HUES48 (cell line): ENCODE measurements around the gene TDP1.
"Not testable (repeated sequence)": the region's sequence is repeated elsewhere in the genome, so short reads cannot be mapped to it uniquely, and the experiment has no call there.

Experiments
- H3K27ac ChIP-seq: one replicate; pipeline ENCODE4 v1.7.0; 2013; ENCODE audit warnings: low read depth, low read length, inconsistent platforms
- H3K27me3 ChIP-seq: 2 replicates; pipeline ENCODE4 v1.6.1; 2013; ENCODE audit warnings: mild to moderate bottlenecking, low read length; ENCODE audit not compliant: control insufficient read depth, insufficient read depth
- H3K36me3 ChIP-seq: 2 replicates; pipeline ENCODE4 v1.6.1; 2013; ENCODE audit warnings: low read length; ENCODE audit not compliant: control insufficient read depth, insufficient read depth
- H3K4me1 ChIP-seq: 2 replicates; pipeline ENCODE4 v1.6.1; 2013; ENCODE audit warnings: mild to moderate bottlenecking, low read length; ENCODE audit not compliant: control insufficient read depth, insufficient read depth
- H3K4me3 ChIP-seq: 2 replicates; pipeline ENCODE4 v1.5.1; 2013; ENCODE audit warnings: mild to moderate bottlenecking, low read depth, low read length
- H3K9ac ChIP-seq: 2 replicates; pipeline ENCODE4 v1.6.1; 2013; ENCODE audit warnings: mild to moderate bottlenecking, low read depth, low read length, moderate library complexity
- H3K9me3 ChIP-seq: 2 replicates; pipeline ENCODE4 v1.6.1; 2013; ENCODE audit warnings: low read length; ENCODE audit not compliant: control insufficient read depth, insufficient read depth

Gene TDP1

GRCh38 chr14:90026608-90027007 is 70.9 kb downstream of the TDP1 start:
- not testable (repeated sequence) for H3K4me3 ChIP-seq, H3K9me3 ChIP-seq, H3K4me1 ChIP-seq, H3K27me3 ChIP-seq, H3K27ac ChIP-seq, H3K9ac ChIP-seq
- peaks cover 58% of the 10 kb centered on the region for H3K36me3 ChIP-seq

DNA sequence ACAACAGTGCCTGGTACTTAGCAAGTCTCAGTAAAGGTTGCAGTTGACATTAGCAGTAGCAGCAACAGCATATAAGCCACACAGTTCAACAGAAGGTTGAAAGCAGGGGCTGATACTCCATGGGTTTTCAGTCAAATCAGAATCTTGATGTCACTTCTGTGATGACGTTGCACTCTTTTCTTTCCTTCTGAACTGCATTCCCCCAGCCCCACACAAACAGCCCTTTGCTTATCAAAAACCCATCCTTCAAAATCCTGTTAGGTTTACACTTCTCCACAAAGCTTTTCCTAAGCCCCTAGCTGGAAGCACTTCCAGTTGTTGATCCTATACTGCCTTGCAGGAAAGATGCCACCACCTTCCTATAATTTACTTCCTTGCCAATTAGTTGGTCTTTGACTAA is 72.1 kb downstream of the TDP1 start:
- H3K27ac ChIP-seq: no peak overlapping the region
- H3K36me3 ChIP-seq: peaks cover 56% of the 10 kb centered on the region
- no peaks in the 10 kb centered on the region for H3K4me1 ChIP-seq
- H3K4me3 ChIP-seq: no peak overlapping the region
- no peak overlapping the region for H3K9ac ChIP-seq
- no peaks in the 10 kb centered on the region for H3K27me3 ChIP-seq
- no peaks in the 10 kb centered on the region for H3K9me3 ChIP-seq

DNA sequence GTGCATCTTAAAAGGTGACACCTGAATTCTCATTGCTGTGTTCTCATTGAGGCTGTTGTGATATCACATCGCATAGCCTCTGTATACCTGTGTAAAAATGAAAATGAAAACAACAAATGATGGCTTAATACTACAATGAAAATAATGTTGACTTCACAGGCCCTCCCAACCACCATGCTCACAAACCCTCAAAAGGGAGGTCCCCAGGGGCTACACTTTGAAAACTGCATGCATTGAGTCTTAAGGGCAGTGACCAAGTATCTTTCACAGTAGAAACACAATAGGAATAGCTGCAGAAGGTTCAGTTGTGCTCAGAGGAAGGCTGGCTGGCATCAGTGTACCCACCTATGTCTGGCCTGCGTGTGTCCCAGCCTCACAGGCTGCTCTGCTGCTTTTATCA is 78.4 kb downstream of the TDP1 start:
- no peaks in the 10 kb centered on the region for H3K4me1 ChIP-seq
- no peak overlapping the region for H3K27ac ChIP-seq
- H3K9ac ChIP-seq: no peak overlapping the region
- no peaks in the 10 kb centered on the region for H3K9me3 ChIP-seq
- H3K27me3 ChIP-seq: no peaks in the 10 kb centered on the region
- no peak overlapping the region for H3K4me3 ChIP-seq
- peaks cover 62% of the 10 kb centered on the region for H3K36me3 ChIP-seq

DNA sequence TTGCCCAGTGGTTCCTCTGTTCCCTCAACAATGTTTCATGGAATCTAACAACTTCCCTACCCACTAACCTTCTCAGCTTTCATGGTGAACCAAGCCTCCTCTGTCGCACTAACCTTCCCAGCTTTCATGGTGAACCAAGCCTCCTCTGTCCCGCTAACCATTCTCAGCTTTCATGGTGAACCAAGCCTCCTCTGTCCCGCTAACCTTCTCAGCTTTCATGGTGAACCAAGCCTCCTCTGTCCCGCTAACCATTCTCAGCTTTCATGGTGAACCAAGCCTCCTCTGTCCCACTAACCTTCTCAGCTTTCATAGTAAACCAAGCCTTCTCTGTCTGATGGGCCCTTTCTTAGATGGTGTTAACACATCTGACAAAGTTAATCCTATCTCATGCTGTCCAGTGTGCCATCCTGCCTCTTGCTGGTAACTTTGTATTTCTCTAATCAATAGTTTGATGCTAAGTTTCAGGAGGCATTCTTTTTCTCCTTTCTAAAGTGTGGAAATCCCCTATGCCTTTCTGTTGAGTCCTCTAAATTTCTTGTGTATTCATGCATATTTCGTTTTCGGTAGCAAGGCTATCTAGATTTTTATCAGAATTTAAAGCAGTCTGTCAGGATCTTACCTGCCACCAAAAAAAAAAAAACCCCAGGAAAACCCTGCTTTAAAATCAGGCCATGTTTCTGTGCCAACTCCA is 79.3 kb downstream of the TDP1 start:
- H3K27me3 ChIP-seq: no peaks in the 10 kb centered on the region
- no peak overlapping the region for H3K9ac ChIP-seq
- H3K36me3 ChIP-seq: peaks cover 65% of the 10 kb centered on the region
- no peaks in the 10 kb centered on the region for H3K9me3 ChIP-seq
- H3K27ac ChIP-seq: no peak overlapping the region
- H3K4me1 ChIP-seq: no peaks in the 10 kb centered on the region
- no peak overlapping the region for H3K4me3 ChIP-seq

- no peak overlapping the region for H3K9ac ChIP-seq
- H3K27ac ChIP-seq: no peak overlapping the region
- H3K36me3 ChIP-seq: peaks cover 45% of the 10 kb centered on the region
- H3K27me3 ChIP-seq: no peaks in the 10 kb centered on the region
- no peaks in the 10 kb centered on the region for H3K4me1 ChIP-seq
- no peak overlapping the region for H3K4me3 ChIP-seq
- no peaks in the 10 kb centered on the region for H3K9me3 ChIP-seq
These were observed 83.7 kb downstream of the TDP1 start for GRCh38 chr14:90039253-90040010.

DNA sequence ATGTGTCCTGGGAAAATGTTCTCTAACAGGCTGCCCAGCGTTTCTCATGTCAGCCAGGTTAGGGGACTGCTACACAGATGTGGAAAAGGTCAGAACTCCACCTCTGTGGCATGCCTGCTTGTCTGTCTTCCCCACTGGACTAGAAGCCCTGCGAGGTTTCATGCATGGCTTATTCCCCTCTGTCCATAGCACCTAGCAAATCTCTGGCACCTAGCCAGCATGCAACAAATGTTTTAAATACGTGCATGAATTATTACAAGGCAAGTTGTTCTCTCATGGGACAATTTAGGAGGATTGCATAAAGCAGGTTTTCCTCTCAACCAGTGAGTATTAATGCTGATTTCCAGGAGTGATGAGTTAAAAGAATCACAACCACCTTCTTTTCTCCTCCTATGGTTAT is 84.7 kb downstream of the TDP1 start:
- H3K27ac ChIP-seq: no peak overlapping the region
- no peaks in the 10 kb centered on the region for H3K4me1 ChIP-seq
- no peak overlapping the region for H3K4me3 ChIP-seq
- peaks cover 45% of the 10 kb centered on the region for H3K36me3 ChIP-seq
- H3K27me3 ChIP-seq: no peaks in the 10 kb centered on the region
- H3K9ac ChIP-seq: no peak overlapping the region
- H3K9me3 ChIP-seq: no peaks in the 10 kb centered on the region

GRCh38 chr14:90042496-90043252 is 86.9 kb downstream of the TDP1 start:
- no peak overlapping the region for H3K9ac ChIP-seq
- H3K9me3 ChIP-seq: no peaks in the 10 kb centered on the region
- H3K36me3 ChIP-seq: peaks cover 31% of the 10 kb centered on the region
- H3K27ac ChIP-seq: no peak overlapping the region
- no peak overlapping the region for H3K4me3 ChIP-seq
- H3K27me3 ChIP-seq: no peaks in the 10 kb centered on the region
- no peaks in the 10 kb centered on the region for H3K4me1 ChIP-seq

DNA sequence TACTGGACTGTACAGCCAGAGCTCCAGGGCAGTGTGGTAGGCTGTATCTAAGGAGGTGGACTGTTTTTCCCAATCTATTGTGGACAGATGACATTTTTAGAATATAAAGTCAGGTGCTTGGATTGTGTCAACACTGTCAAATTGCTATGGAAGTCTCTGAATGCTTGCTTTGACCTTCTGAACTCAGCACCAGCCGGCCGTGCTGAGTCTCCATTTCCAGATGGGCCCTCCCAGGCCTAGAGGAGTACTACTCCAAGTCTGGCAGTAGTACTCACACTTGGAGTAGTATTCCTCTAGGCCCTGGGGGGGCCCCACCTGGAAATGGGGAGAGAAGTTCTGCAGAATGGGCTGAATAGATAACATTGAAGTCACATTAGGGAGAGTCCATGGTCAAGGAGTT is 89.9 kb downstream of the TDP1 start:
- Histone ChIP-seq H3K9me3 (no peaks in the 10 kb centered on the region), H3K4me3 (no peak overlapping the region)

DNA sequence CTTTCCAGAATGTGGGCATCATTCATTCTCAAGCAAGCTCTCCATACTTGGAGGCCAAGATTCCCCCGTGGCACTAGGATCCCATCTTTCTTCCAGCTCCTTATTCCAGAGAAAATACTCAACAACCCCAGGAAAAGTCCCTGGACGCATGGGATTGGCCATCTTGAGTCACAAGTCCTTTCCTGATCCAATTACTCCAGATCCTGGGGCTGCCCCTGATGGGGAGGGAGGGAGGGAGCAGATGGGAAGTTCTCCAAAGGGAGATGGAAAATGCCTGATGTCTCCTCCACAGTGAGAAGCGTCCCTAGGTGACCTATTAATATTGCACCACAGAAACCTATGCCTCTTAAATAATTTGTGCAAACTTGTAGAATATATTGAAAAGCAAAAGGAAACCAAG is 93.7 kb downstream of the TDP1 start:
- Histone ChIP-seq H3K9me3 (no peaks in the 10 kb centered on the region), H3K27ac (no peak overlapping the region), H3K27me3 (no peaks in the 10 kb centered on the region), H3K4me1 (no peaks in the 10 kb centered on the region), H3K36me3 (peaks cover 11% of the 10 kb centered on the region), H3K9ac (no peak overlapping the region), H3K4me3 (no peak overlapping the region)

More for the DNA sequence above, 89.9 kb downstream of the TDP1 start:
- Histone ChIP-seq H3K9ac (no peak overlapping the region), H3K4me1 (no peaks in the 10 kb centered on the region), H3K27ac (no peak overlapping the region), H3K27me3 (no peaks in the 10 kb centered on the region), H3K36me3 (peaks cover 20% of the 10 kb centered on the region)

- Histone ChIP-seq H3K9me3 (no peaks in the 10 kb centered on the region), H3K27ac (no peak overlapping the region), H3K4me3 (no peak overlapping the region), H3K9ac (no peak overlapping the region), H3K27me3 (no peaks in the 10 kb centered on the region; the same call in 1 of the 2 replicates), H3K36me3 (peaks cover 3% of the 10 kb centered on the region; the same call in 1 of the 2 replicates), H3K4me1 (no peaks in the 10 kb centered on the region)
These were observed 94.5 kb downstream of the TDP1 start for GRCh38 chr14:90050271-90050670.

- H3K27me3 ChIP-seq: no peaks in the 10 kb centered on the region; the same call in 1 of the 2 replicates
- no peaks in the 10 kb centered on the region for H3K9me3 ChIP-seq
- H3K36me3 ChIP-seq: no peaks in the 10 kb centered on the region
- H3K4me3 ChIP-seq: no peak overlapping the region
- H3K27ac ChIP-seq: no peak overlapping the region
- no peak overlapping the region for H3K9ac ChIP-seq
- H3K4me1 ChIP-seq: peaks cover 3% of the 10 kb centered on the region; the same call in 1 of the 2 replicates
These were observed 97.3 kb downstream of the TDP1 start for GRCh38 chr14:90053044-90053443.
